Colon (tissue), 2 donors: Measurements from ENCODE around the gene HSCB.
"Not testable (repeated sequence)": the region's sequence is repeated elsewhere in the genome, so short reads cannot be mapped to it uniquely, and the experiment has no call there.

Experiments used
- FAIRE-seq: peaks from 2 replicates; lab custom pipeline; 2012; peaks lifted over from hg19 to GRCh38; lab: Jason Lieb, UNC
- donor health status: control.
- donor health status: control.

HSCB gene

DNA sequence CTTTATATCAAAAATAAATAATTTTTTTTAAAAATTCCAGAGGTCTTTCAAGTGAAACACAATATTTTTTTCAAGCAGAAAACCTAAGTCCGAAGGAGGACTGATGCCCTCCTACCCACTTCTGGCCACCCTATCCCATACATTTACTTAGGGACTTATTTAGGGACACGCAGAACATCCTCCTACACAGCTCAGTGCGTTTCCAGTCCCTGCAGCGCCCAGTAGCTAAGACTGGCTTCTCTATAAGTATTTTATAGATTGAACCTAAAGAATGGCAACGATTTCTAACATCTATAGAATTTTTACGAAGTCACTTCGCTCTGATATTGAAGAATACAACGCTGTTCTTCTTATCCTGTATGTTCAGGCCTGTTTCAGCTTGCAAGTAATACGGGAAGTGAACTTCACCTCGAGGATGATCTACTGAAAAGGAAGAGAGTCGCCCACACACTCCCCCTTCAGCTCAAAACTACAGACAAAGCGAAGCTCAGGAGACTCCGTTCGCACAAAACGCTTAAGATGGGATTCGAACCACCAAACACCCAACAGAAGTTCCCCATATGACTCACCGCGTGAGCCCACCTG is 547 bp upstream of the HSCB start:
- no peak for FAIRE-seq

DNA sequence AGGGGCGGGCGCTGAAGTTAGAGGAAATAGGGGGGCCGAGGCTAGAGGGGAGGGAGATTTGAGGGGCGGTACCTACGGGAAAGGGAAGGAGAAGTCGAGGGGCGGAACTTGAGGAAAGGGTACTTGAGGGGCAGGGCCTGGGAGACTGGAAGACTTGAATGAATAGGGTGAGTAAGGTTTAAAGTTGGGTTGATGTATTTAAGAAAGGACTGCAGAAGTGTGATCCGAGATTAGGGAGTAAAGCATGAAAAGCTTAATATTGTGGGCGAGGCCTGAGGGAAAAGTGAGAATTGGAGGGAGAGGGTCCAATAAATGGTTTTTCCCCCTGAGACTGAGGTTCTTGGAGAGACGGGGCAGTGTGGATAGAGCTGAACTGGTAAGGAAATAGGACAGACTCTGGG is 723 bp downstream of the HSCB start:
- FAIRE-seq: no peak

DNA sequence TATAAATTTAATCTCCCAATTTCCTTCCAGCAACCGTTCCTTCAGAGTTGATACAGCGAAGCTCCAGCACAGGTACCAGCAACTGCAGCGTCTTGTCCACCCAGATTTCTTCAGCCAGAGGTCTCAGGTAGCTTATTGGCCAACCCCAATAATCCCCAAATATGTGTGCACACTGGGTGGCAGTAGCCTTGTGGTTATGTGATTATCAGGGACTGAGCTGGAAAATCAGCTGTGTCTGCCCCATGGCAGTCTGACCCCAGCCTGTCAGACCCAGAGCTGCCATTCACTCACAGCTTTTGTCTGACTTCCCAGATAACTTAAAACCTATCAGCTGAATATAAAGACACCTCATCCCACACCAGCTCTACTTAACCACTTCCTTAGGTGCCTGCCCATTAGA is 2.0 kb downstream of the HSCB start:
- FAIRE-seq: no peak

- no peak for FAIRE-seq
Observed at GRCh38 chr22:28750471-28750881, 8.6 kb downstream of the HSCB start.

DNA sequence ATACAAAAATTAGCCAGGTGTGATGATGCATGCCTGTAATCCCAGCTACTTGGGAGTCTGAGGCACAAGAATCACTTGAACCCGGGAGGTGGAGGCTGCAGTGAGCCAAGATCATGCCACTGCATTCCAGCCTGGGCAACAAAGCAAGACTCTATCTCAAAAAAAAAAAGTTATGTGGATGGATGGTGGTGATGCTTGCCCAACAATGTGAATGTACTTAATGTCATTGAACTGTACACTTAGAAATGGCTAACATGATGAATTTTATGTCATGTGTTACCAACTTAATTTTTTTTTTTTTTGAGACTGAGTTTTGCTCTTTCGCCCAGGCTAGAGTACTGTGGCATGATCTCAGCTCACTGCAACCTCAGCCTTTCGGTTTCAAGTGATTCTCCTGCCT is 12.7 kb downstream of the HSCB start:
- not testable (repeated sequence) for FAIRE-seq

- no peak for FAIRE-seq
Observed at GRCh38 chr22:28759861-28760560, 18.2 kb downstream of the HSCB start.

DNA sequence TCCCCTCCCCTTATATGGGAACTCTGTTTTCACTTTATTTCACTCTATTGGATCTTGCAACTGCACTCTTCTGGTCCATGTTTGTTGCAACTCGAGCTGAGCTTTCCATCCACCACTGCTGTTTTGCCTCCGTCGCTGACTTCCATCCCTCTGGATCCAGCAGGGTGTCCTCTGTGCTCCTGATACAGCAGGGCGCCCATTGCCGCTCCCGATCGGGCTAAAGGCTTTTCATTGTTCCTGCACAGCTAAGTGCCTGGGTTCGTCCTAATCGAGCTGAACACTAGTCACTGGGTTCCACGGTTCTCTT is 19.6 kb downstream of the HSCB start:
- no peak for FAIRE-seq

GRCh38 chr22:28762000-28762399 is 20.2 kb downstream of the HSCB start:
- FAIRE-seq: not testable (repeated sequence)

GRCh38 chr22:28766628-28767027 is 24.8 kb downstream of the HSCB start:
- no peak for FAIRE-seq

DNA sequence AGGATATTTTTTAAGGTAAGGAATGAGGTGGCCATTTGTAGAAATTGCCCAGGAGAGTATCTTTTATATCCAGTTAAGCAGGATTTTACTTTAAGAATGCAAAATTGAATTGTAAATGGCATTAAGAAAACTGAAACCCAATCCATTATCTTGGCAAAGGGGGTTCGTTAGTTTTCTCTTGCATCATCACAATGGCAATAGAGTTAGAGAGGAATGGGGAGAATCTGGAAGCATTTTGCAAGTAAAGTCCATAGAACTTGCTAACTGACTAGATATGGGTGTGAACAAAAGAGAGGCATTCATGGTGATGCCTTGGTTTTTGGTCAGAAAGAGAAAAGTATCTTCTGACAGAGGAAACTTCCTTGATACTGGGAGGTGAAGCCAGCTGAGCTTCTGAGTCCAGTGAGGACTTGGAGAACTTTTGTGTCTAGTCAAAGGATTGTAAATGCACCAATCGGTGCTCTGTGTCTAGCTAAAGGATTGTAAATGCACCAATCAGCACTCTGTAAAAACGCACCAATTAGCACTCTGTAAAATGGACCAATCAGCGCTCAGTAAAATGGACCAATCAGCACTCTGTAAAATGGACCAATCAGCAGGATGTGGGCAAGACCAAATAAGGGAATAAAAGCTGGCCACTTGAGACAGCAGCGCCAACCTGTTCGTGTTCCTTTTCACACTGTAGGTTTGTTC is 27.0 kb downstream of the HSCB start:
- no peak for FAIRE-seq

DNA sequence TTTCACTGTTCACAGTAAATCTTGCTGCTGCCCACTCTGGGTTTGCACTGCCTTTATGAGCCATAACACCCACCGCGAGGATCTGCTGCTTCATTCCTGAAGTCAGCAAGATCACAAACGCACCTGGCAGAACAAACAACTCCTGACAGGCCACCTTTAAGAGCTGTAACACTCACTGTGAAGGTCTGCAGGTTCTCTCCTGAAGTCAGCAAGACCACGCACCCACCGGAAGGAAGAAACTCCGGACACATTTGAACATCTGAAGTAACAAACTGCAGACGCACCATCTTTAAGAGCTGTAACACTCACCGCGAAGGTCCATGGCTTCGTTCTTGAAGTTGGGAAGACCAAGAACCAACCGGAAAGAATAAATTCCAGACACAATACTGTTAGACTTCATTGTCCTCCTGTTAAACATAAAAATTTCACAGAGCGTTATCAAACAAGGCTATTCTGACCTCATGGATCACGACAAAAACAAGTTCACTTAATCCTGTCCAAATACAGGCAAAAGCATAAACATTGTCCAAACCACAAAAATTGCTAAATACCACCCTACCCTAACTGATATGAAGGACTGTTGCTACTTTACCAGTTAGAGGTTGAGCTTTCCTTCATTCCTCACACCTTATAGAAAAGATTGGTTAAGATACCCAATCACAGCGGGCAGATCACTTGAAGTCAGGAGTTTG is 27.7 kb downstream of the HSCB start:
- no peak for FAIRE-seq

GRCh38 chr22:28771195-28771791 is 29.5 kb downstream of the HSCB start:
- no peak for FAIRE-seq

DNA sequence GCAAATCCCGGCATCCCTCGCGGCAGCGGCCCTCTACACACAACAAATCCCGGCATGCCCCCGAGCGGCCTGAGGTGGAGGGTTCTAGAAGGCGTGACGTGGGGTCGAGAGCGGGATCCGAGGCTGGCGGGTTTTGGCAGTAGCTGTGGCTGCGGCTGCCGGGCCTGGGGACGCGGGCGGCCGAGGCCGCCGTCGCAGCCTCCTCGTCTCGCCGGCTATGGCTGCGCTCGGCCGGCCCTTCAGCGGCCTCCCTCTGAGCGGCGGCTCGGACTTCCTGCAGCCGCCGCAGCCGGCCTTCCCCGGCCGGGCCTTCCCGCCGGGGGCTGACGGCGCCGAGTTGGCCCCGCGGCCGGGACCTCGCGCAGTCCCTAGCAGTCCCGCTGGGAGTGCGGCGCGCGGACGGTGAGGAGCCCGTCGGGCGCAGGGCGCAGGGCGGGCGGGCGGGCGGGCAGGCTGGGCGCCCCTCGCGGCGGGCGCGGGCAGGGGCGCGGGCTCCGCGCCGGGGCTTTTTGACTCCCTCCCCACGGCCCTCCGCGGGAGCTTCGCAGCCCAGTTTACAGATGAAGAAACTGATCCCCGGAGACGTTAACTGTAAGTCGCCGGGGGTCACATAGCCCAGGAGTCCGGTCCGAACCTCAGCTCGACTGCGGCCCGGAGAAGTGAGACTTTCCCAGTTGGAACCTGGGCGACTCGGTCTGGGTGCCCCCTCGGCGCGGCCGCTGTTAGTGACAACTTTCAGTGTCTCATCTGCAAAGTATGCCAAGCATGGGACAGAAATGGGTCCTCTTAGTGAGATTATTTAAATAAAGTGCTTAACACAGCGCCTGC is 31.0 kb downstream of the HSCB start, which contains the start of gene CCDC117:
Gene CCDC117, plus strand, starts transcription at position 63 of the 828 bp plus-strand sequence. Its CDS starts 155 bp downstream, at position 218.
- FAIRE-seq: no peak

DNA sequence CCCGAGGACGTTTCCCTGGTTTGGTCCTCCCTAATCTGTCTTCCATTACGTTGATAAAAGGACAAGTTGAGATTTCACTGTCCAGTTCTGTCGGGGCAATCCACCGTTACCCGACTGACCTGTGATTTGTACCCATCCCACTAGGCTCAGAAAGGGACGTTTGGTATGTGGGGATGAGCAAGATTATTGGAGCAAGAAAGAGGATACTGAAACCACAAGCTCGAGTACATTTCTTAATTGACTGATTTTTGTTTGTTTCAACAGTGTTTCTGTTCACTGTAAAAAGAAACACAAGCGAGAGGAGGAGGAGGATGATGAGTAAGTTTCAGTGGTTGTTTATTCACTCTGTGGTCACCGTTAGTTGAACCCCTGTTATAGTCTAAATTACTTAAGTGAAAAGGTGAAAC is 31.6 kb downstream of the HSCB start:
- no peak for FAIRE-seq

GRCh38 chr22:28774378-28774777 is 32.5 kb downstream of the HSCB start:
- FAIRE-seq: no peak

DNA sequence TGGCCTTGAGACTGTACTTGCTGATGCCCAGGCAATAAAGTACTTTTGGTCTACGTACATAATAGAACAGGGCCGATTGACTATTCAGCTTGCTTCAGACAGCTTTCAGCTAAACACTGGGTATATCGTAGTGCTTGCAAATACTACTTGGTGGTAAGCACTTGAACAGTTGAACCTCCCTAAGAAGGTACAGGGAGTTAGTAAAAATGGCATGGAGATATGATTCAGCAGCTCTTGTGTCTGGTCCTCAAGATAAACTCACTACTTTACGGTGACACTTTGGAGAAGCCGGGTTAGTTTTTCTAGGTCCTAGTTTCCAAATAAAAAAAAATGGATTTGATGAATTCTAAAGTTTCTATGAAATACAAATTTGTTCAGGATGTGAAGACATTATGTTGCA is 38.0 kb downstream of the HSCB start:
- no peak for FAIRE-seq

DNA sequence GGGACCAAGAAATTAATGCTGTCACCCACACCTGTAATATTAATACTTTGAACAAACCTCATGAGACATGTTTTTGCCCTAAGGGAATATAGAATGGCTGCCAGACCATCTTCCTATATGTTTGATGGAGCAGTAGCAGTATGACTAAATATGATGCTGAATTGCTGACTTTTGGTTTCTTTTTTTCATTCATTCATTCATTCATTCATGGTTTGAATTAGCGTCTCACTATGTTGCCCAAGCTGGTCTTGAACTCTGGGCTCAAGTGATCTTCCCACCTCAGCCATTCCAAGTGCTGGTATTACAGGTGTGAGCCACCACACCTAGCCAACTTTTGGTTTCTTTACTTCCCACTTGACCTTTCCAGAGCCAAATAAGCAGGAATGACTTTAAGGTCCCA is 38.5 kb downstream of the HSCB start:
- FAIRE-seq: no peak

DNA sequence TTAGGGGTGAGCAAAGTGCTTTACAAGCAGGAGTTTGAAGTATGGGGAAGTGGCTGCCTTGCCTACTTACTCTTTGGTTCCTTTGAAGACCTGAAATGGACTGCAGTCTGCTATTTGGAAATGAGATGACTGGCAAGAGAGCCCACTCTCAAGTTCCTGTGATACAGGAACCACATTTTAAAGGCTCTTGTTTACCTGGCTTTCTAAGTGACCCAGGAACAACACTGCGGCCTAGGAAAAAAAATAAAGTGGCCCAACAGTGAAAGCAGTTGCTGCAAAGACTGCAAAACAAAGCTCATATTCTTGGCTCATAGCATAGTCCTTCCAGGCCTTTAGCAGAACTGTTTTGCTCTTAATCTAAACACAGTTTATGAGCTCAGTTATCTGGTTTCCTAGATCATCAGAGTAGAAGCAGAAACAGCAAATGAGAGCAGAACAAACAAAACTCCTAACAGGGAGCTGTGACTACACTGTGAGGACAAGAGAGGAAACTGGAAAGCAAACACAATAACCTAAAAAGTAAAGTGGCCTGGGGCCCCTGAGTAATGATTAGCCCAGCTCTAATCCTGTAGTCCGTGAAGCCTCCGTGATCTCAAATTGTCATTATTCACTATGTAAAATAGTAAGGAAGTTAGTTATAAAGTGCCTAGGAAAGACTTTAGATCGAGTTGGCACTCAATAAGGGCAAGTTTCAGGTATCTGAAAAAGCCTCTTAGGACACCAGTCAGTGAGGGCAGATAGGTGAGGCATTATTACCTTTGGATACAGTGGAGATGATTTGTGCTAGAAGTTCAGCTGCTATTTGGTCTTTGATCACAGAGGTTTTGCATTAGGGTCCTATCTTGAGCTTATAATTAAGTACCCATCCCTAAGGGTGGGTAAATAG is 42.2 kb downstream of the HSCB start:
- no peak for FAIRE-seq

DNA sequence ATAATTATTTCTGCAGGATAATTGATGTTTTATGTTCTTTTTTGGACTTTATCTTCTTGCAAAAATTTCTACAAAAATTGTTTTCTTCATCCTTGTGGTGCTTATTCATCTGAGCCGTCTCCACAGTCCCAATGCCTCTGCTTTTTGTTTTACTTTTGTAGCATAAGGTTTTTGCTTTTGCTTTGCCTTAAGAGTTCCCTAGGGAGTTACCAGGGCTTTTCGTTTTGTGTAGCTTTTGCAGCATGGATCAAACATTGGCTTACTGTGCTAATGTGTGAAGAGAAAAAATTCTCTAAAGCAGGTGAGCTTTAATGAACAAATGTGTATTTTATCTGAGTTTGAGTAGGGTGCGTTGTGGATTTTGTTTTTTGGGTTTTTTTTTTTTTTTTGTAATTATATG is 46.8 kb downstream of the HSCB start:
- FAIRE-seq: no peak

DNA sequence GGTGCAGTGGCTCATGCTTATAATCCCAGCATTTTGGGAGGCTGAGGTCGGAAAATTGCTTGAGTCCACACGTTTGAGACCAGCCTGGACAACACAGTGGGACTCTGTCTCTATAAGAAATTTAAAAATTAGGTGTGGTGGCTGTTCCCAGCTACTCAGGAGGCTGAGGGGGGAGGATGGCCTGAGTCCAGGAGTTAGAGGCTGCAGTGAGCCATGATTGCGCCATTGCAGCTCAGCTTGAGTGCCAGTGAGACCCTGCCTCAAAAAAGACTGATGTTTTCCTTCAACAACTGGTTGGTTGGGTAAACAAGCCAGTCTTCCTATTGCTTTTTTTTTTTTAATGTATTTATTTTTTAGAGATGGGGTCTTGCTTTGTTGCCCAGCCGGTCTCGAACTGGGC is 49.3 kb downstream of the HSCB start:
- no peak for FAIRE-seq
